Activated naive CD4-positive, alpha-beta T cell treated with anti-CD3 and anti-CD28 coated beads, Interleukin-2, amount 10 ng/mL, durations not matched to agents 7 days and 5 days (primary cell): ENCODE measurements around the gene PDGFRA.
A peak's percentile ranks its signal among the peaks of the same experiment; 100 is the strongest.

ENCODE experiments used
- CTCF ChIA-PET: fragments of 350-600 bp; sonication (Branson Sonifier 250); formaldehyde crosslinking; loops from one replicate; lab custom pipeline; 2021; ENCODE audit warnings: antibody characterized with exemption; lab: Charles Lee
- DNase-seq: peaks from one replicate; pipeline ENCODE4 v3.0.0-alpha.2; 2020
- H3K27ac Mint-ChIP-seq: one replicate; pipeline ENCODE4 v1.8.0; 2021; ENCODE audit warnings: mild to moderate bottlenecking, moderate library complexity, mixed read lengths
- H3K27me3 Mint-ChIP-seq: one replicate; pipeline ENCODE4 v1.8.0; 2021; ENCODE audit warnings: mild to moderate bottlenecking, mixed read lengths
- H3K36me3 Mint-ChIP-seq: one replicate; pipeline ENCODE4 v1.8.0; 2021; ENCODE audit warnings: mixed read lengths
- H3K4me1 Mint-ChIP-seq: one replicate; pipeline ENCODE4 v1.8.0; 2021; ENCODE audit warnings: mixed read lengths
- H3K4me3 Mint-ChIP-seq: one replicate; pipeline ENCODE4 v1.8.0; 2021; ENCODE audit warnings: mild to moderate bottlenecking, moderate library complexity, mixed read lengths
- H3K9me3 Mint-ChIP-seq: one replicate; pipeline ENCODE4 v1.8.0; 2021; ENCODE audit warnings: mixed read lengths

Gene PDGFRA

DNA sequence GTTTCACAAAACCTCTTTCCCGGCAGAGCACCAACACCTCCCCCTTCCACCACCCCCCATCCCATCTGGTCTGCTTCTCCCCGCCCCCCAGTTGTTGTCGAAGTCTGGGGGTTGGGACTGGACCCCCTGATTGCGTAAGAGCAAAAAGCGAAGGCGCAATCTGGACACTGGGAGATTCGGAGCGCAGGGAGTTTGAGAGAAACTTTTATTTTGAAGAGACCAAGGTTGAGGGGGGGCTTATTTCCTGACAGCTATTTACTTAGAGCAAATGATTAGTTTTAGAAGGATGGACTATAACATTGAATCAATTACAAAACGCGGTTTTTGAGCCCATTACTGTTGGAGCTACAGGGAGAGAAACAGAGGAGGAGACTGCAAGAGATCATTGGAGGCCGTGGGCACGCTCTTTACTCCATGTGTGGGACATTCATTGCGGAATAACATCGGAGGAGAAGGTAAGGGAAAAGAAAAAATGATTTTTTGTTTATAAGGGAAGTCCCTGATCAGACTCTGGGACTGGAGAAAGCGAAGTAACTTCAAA lies at the start of gene PDGFRA:
PDGFRA (plus strand) TSS at position 333 of the 541 bp plus-strand sequence. CDS start 29,476 bp downstream, outside the sequence.
- Mint-ChIP-seq H3K36me3 (peaks cover 2% of the 10 kb centered on the region), H3K27ac (peak within 1 kb of the TSS; percentile 67), H3K27me3 (peaks cover 99% of the 10 kb centered on the region), H3K4me1 (peaks cover 44% of the 10 kb centered on the region), H3K9me3 (no peaks in the 10 kb centered on the region), H3K4me3 (peak within 1 kb of the TSS; percentile 15)
- no peak for DNase-seq
- CTCF ChIA-PET, result interaction anchor here (0.8 to 2.7 kb wide), 2 partner anchors 130 to 320 kb away, joined by 4 to 20 read pairs; no protein-coding TSS in a partner anchor

DNA sequence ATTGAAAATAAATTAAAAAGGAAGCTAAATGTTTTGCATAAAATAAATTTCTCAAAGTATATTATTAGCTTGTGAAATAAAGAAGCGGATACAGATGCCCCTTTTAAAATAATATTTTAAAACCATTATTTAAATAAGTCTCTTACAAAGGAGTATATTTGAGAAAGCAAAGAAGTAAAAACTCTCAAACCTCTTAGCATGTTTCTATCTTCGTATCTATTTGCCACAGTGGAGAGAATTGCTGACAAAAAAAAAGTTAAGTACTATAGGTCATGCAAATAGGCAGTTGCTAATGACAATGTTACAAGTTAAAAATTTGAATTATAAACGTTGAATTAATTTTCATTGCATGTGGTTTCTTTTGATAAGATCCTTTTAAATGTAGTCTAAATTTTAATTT lies 44.5 kb upstream of the PDGFRA start:
- no peaks in the 10 kb centered on the region for H3K4me1 Mint-ChIP-seq
- H3K27me3 Mint-ChIP-seq, result no peaks in the 10 kb centered on the region
- CTCF ChIA-PET, result no interaction called here
- H3K36me3 Mint-ChIP-seq, result no peaks in the 10 kb centered on the region
- no peak overlapping the region for H3K4me3 Mint-ChIP-seq
- DNase-seq, result no peak
- no peak overlapping the region for H3K27ac Mint-ChIP-seq
- no peaks in the 10 kb centered on the region for H3K9me3 Mint-ChIP-seq

DNA sequence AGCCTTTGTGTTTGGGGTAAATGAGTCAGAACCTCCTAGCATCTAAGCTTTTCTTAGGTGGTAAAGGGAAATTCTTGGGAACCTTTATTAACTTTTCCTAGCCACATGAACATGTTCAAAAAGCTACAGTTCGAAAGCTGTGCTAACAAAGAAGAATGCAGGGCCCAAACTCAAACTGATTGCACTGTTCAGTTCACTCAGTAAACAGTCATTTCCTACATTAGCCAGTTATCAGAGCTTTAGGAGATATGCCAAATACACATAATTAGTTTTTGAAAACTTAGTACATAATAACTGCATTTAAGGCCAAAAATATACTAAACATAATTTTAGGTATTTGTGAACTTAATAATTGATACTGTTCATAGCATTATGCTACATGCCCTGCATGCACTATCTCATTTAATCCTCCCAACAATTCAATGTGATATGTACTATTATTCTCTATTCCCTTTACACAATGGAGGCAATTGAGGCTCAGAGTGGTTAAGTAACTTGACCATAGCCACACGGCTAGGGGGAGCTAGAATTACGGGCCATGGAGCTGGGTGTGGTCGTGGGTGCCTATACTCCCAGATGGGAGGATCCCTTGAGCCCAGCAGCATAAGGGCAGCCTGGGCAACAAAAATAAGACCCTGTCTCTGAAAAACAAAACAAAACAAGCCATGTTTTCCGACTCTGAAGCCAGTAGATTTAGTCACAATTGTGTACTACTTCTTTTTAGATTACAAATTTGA lies 43.9 kb upstream of the PDGFRA start:
- Mint-ChIP-seq H3K27me3 (no peaks in the 10 kb centered on the region), H3K27ac (no peak overlapping the region), H3K36me3 (no peaks in the 10 kb centered on the region), H3K4me1 (no peaks in the 10 kb centered on the region), H3K9me3 (no peaks in the 10 kb centered on the region), H3K4me3 (no peak overlapping the region)
- CTCF ChIA-PET, result no interaction called here
- no peak for DNase-seq

DNA sequence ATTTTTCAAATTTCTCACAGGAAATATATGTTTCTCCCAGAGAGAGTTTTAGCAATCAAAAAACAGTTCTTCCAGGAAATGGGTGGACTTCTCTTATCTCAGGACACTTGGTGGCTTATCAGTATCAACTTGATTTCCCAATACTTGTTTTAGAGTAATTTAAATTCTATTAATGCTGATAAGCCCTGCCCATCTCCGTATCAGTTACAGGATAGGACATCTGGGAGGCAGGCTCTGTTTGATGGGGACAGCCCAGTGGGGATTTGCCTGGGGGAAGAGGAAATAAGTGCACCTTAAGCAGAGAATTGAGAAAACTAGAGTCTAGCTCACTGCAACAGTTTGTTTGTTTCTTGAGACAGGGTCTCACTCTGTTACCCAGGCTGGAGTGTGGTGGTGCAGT lies 43.2 kb upstream of the PDGFRA start:
- DNase-seq, result no peak
- no peak overlapping the region for H3K4me3 Mint-ChIP-seq
- no peak overlapping the region for H3K27ac Mint-ChIP-seq
- no peaks in the 10 kb centered on the region for H3K9me3 Mint-ChIP-seq
- CTCF ChIA-PET, result no interaction called here
- H3K27me3 Mint-ChIP-seq, result peaks cover 4% of the 10 kb centered on the region
- no peaks in the 10 kb centered on the region for H3K36me3 Mint-ChIP-seq
- H3K4me1 Mint-ChIP-seq, result no peaks in the 10 kb centered on the region

DNA sequence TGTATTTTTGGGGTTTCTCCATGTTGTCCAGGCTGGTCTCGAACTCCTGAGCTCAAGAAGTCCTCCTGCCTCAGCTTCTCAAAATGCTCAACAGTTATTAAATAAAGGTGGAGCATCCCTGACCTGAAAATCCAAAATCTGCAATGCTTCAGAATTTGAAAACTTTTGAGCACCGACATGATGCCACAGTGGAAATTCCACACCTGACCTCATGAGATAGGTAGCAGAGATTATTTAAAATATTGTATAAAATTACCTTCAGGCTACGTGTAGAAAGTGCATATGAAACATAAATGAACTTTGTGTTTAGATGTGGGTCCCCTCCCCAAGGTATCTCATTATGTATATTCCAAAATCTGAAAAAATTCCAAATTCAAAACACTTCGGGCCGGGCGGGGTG lies 42.7 kb upstream of the PDGFRA start:
- CTCF ChIA-PET, result no interaction called here
- H3K4me3 Mint-ChIP-seq, result no peak overlapping the region
- no peaks in the 10 kb centered on the region for H3K9me3 Mint-ChIP-seq
- H3K27me3 Mint-ChIP-seq, result peaks cover 4% of the 10 kb centered on the region
- no peaks in the 10 kb centered on the region for H3K4me1 Mint-ChIP-seq
- H3K36me3 Mint-ChIP-seq, result no peaks in the 10 kb centered on the region
- H3K27ac Mint-ChIP-seq, result no peak overlapping the region
- DNase-seq, result no peak

DNA sequence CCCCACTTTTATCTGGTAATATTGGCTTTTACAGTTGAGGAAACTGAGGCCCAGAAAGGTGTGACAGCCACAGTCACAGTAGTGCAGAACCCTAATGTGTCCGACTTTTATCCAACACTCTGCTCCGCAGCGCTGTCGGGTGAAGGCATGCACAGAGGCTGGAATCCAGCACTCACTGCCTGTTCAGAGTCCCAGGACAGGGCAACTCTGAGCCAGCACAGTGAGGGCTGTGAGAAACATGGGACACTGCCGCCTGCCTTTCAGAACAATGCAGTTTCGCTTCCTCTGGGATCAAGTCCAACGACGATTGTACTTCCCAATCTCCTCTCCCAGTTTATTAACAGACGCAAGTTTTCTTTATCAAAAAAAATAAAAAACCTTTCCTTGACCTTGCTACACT lies 41.9 kb upstream of the PDGFRA start:
- Mint-ChIP-seq H3K27ac (no peak overlapping the region), H3K4me3 (no peak overlapping the region), H3K9me3 (no peaks in the 10 kb centered on the region), H3K4me1 (no peaks in the 10 kb centered on the region), H3K27me3 (peaks cover 4% of the 10 kb centered on the region), H3K36me3 (no peaks in the 10 kb centered on the region)
- no peak for DNase-seq
- CTCF ChIA-PET, result no interaction called here

DNA sequence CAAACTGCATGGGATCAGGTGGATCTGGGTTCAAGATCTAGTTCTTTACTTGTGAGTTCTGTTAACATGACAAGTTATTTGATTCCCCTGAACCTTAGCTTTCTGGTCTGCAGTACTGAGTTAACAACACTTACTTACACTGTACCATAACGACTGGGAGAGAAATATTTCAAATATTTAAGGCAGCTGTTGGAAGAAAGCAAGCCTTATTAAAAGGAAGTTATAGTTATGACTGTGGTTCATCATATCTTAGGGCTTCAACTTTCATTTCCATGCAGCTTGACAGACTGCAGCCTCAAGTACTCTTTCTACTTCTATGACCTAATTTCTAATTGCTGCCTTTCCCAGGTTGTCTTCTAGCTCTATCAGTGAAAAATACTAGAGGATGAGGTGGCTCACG lies 40.0 kb upstream of the PDGFRA start:
- H3K36me3 Mint-ChIP-seq, result no peaks in the 10 kb centered on the region
- H3K9me3 Mint-ChIP-seq, result no peaks in the 10 kb centered on the region
- H3K4me1 Mint-ChIP-seq, result no peaks in the 10 kb centered on the region
- no peak overlapping the region for H3K27ac Mint-ChIP-seq
- DNase-seq, result no peak
- peaks cover 4% of the 10 kb centered on the region for H3K27me3 Mint-ChIP-seq
- H3K4me3 Mint-ChIP-seq, result no peak overlapping the region
- CTCF ChIA-PET, result no interaction called here

DNA sequence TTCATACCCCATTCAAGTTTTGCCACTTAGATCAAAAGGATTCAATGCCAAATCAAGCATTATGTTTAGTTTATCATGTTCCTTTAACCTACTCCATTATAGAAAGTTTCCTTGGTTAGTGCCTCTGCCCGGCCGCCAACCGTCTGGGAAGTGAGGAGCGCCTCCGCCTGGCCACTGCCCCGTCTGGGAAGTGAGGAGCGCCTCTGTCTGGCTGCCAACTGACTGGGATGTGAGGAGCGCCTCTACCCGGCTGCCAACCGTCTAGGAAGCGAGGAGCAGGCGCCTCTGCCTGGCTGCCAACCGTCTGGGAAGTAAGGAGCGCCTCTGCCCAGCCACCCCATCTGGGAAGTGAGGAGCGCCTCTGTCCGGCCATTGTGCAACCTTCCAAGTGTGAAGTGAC lies 36.3 kb upstream of the PDGFRA start:
- no peak overlapping the region for H3K27ac Mint-ChIP-seq
- no peaks in the 10 kb centered on the region for H3K36me3 Mint-ChIP-seq
- H3K4me1 Mint-ChIP-seq, result no peaks in the 10 kb centered on the region
- DNase-seq, result no peak
- peaks cover 14% of the 10 kb centered on the region for H3K27me3 Mint-ChIP-seq
- CTCF ChIA-PET, result no interaction called here
- no peaks in the 10 kb centered on the region for H3K9me3 Mint-ChIP-seq
- H3K4me3 Mint-ChIP-seq, result no peak overlapping the region

DNA sequence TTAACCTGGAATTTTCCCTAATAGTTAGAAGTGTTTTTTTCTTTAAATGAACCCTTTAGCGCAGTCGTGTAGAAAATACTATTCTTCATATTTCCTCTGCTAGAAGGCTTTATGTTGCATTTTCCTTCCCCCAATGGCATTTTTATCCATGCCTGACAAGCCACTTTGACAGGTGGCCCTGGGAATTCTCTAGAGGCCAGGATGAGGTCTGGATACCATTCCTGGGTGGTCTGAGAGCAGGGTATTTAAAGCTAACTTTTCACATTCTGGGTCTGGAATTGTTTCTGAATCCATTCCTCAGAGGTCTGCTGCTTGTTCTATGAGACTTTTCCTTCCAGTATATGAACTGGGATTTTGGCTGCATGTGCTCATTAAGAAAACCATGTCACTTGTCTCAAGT lies 31.2 kb upstream of the PDGFRA start:
- no peaks in the 10 kb centered on the region for H3K9me3 Mint-ChIP-seq
- DNase-seq, result no peak
- CTCF ChIA-PET, result interaction anchor here (0.6 kb wide), 1 partner anchor 26 kb away, joined by 3 read pairs; no protein-coding TSS in a partner anchor
- H3K36me3 Mint-ChIP-seq, result no peaks in the 10 kb centered on the region
- no peak overlapping the region for H3K27ac Mint-ChIP-seq
- H3K4me3 Mint-ChIP-seq, result no peak overlapping the region
- H3K27me3 Mint-ChIP-seq, result peaks cover 14% of the 10 kb centered on the region
- H3K4me1 Mint-ChIP-seq, result no peaks in the 10 kb centered on the region

DNA sequence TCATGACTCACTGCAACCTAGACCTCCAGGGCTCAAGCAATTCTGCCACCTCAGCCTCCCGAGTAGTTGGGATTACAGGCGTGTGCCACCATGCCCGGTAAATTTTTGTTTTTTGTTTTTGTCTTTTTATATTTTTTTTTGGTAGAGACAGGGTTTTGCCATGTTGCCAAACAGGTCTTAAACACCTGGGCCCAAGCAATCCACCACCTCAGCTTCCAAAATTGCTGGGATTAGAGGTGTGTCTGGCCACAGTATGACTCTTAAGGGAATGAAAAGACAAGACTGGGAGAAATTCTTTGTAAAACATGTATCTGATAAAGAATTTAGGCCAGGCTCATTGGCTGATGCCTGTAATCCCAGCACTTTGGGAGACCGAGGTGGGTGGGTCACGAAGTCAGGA lies 29.2 kb upstream of the PDGFRA start:
- H3K9me3 Mint-ChIP-seq, result no peaks in the 10 kb centered on the region
- no peaks in the 10 kb centered on the region for H3K4me1 Mint-ChIP-seq
- H3K27ac Mint-ChIP-seq, result no peak overlapping the region
- CTCF ChIA-PET, result no interaction called here
- DNase-seq, result no peak
- H3K27me3 Mint-ChIP-seq, result peaks cover 14% of the 10 kb centered on the region
- H3K4me3 Mint-ChIP-seq, result no peak overlapping the region
- no peaks in the 10 kb centered on the region for H3K36me3 Mint-ChIP-seq

DNA sequence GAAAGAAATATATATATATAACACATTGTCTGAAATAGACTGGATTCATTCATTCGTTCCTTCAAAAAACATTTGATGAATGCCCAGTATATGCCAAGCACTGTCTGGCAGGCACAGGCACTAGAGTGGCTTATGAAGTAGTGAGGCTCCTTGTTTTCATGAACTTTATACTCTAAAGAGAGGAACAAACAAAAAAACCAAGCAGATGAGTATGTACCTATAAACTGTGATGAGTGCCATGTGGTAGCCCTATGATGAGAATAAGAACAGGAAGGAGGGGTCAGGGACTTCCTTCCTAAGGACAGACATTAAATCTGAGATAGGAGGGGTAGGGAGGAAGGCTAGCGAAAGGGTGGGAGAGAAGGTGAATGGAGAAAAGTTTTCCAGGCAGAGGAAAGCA lies 19.5 kb upstream of the PDGFRA start:
- DNase-seq, result no peak
- CTCF ChIA-PET, result no interaction called here
- no peak overlapping the region for H3K27ac Mint-ChIP-seq
- H3K9me3 Mint-ChIP-seq, result no peaks in the 10 kb centered on the region
- H3K4me1 Mint-ChIP-seq, result no peaks in the 10 kb centered on the region
- H3K36me3 Mint-ChIP-seq, result no peaks in the 10 kb centered on the region
- no peak overlapping the region for H3K4me3 Mint-ChIP-seq
- peaks cover 6% of the 10 kb centered on the region for H3K27me3 Mint-ChIP-seq

DNA sequence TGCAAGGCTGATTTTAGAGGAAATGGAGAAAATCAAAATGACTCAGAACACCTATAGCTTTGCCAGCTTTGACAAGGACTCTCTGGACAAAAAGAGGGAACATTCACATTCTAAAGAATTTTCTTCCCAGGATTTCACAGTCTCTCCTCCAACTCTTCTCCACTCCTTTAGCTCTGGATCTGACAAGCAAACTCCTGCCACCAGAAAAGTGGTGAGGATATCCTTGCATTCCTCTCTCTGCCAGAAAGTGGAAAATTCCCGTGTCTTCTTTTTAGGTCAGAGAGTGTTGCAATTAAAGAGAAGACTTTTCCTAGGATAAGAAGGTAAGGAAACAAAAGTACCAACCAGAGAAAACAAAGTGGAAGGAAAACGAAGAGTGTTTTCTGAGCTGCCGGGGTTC lies 16.1 kb upstream of the PDGFRA start:
- H3K27ac Mint-ChIP-seq, result no peak overlapping the region
- H3K9me3 Mint-ChIP-seq, result no peaks in the 10 kb centered on the region
- CTCF ChIA-PET, result interaction anchor here (0.8 to 9.4 kb wide), 3 partner anchors 65 to 304 kb away, joined by 3 to 97 read pairs (median 5); no protein-coding TSS in a partner anchor
- DNase-seq, result no peak
- peaks cover 20% of the 10 kb centered on the region for H3K27me3 Mint-ChIP-seq
- no peaks in the 10 kb centered on the region for H3K36me3 Mint-ChIP-seq
- H3K4me1 Mint-ChIP-seq, result peaks cover 4% of the 10 kb centered on the region
- no peak overlapping the region for H3K4me3 Mint-ChIP-seq

DNA sequence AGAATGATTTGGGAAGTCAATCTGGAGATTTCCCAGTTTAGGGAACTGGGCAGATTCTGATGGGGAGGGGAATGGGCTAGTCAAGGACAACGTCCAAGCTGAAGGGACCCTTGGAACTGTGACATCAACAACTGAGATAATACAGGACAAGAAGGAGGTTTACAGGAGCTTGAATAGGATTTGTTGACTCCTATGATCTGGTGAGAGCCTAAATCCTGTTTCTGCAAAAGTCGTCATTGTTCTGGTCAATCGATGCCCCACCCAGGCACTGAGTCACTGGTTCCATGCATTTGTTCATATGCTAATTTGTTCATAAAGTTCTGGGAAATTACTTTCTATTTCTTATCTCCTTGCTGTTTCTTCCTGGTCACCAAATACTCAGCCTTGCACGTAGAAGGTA lies 15.3 kb upstream of the PDGFRA start:
- H3K4me3 Mint-ChIP-seq, result no peak overlapping the region
- H3K36me3 Mint-ChIP-seq, result no peaks in the 10 kb centered on the region
- peaks cover 23% of the 10 kb centered on the region for H3K27me3 Mint-ChIP-seq
- CTCF ChIA-PET, result interaction anchor here (9.4 kb wide), 1 partner anchor 283 kb away, joined by 97 read pairs; no protein-coding TSS in a partner anchor
- peaks cover 4% of the 10 kb centered on the region for H3K4me1 Mint-ChIP-seq
- no peak for DNase-seq
- no peak overlapping the region for H3K27ac Mint-ChIP-seq
- no peaks in the 10 kb centered on the region for H3K9me3 Mint-ChIP-seq

DNA sequence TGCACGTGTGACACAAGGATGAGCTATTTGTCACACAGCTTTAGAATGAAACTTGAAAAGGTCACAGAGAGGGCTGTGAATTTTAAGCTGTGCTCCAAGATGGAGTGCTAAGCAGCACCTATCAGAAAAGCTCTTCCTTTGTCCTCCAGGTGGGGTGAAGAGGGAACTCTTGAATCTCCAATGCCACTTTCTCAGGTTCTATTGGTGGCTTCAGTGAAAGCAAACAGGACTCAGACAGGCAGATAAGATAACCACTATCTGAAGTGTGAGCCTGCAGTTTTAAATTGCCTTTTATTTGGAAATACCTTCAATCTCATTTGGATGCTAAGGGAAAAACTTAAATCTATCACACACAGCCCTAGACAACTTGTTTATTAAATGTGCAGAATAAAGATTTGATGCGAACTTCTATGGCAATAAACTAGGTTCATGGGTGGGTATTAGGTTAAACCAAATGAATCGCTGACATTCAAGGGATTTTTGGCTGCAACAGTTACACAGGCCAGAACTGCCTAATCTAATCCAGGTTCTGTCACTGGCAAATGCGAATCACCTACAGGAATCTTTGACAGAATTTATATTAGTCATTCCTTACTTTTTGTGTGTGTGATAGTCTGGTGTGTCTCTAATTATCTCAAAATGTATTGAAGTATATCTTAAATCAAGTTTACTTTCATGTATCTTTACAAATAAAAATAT lies 13.6 kb upstream of the PDGFRA start:
- DNase-seq, result no peak
- Mint-ChIP-seq H3K36me3 (no peaks in the 10 kb centered on the region), H3K4me3 (no peak overlapping the region), H3K4me1 (peaks cover 4% of the 10 kb centered on the region), H3K27me3 (peaks cover 26% of the 10 kb centered on the region), H3K27ac (no peak overlapping the region), H3K9me3 (no peaks in the 10 kb centered on the region)
- CTCF ChIA-PET, result interaction anchor here (0.6 to 9.4 kb wide), 5 partner anchors 13 to 311 kb away, joined by 3 to 97 read pairs (median 4); no protein-coding TSS in a partner anchor
